ENCODE data around the gene PPFIA3.
A peak's percentile ranks its signal among the peaks of the same experiment; 100 is the strongest.

- peak; percentile 92 for TF ChIP-seq CTCF (conservative IDR thresholded peaks at IDR 0.05; ENCODE audit: low read depth, low read length)
- TF ChIP-seq POLR2A (IDR thresholded peaks at IDR 0.05; ENCODE audit: low read depth, low read length): no peak
- TF ChIP-seq RCOR1 (IDR thresholded peaks at IDR 0.05; ENCODE audit: insufficient replicate concordance, low read length): no peak
- peak; percentile 80 for TF ChIP-seq SMC3 (IDR thresholded peaks at IDR 0.05; ENCODE audit: low read depth, low read length)
- TF ChIP-seq RAD21 (IDR thresholded peaks at IDR 0.05; ENCODE audit: low read length): peak; percentile 93
- no peak for TF ChIP-seq CEBPB (IDR thresholded peaks at IDR 0.05; ENCODE audit: low read depth, low read length)
- TF ChIP-seq USF2 (IDR thresholded peaks at IDR 0.05; ENCODE audit: low read depth, low read length): no peak
- TF ChIP-seq MAZ (IDR thresholded peaks at IDR 0.05; ENCODE audit: borderline replicate concordance, low read depth, low read length): 0 out of 2 replicates have a peak, but pooled peaks have one; percentile 43
- TF ChIP-seq MXI1 (IDR thresholded peaks at IDR 0.05; ENCODE audit: borderline replicate concordance, low read depth, low read length): no peak
These were observed 21.7 kb upstream of the PPFIA3 start for GRCh38 chr19:49097453-49098288.
